Panc1 (cell line): Measurements from ENCODE around the gene WDR93. TPM values are rescaled to one million over a fixed set of nuclear protein-coding genes. Genes with fewer than 3 reads are reported as not detected.
A peak's percentile ranks its signal among the peaks of the same experiment; 100 is the strongest.

Experiments
- ATAC-seq: fragments of 200-7000 bp; cut with Tn5 transposase; 2 replicates; pipeline ENCODE4 v1.9.1; 2020; ENCODE audit warnings: mild to moderate bottlenecking, moderate library complexity
- BruUV-seq: library from RNA; stranded (reverse); fragments of 400-500 nt; replicated peaks from 2 replicates; lab custom pipeline; 2021; lab: Mats Ljungman, UMichigan
- CTCF ChIA-PET: fragments of 300-600 bp; sonication (Branson Sonifier 250); formaldehyde crosslinking; loops from one replicate; lab custom pipeline; 2022; ENCODE audit warnings: antibody characterized with exemption; lab: Charles Lee
- POLR2A ChIA-PET: fragments of 300-600 bp; sonication (Branson Sonifier 250); formaldehyde crosslinking; loops from one replicate; lab custom pipeline; 2022; ENCODE audit warnings: antibody characterized with exemption; lab: Charles Lee
- DNase-seq: peaks from one replicate; pipeline ENCODE4 v3.0.0-alpha.2; 2010; ENCODE audit warnings: low read depth, low spot score
- H3K27ac ChIP-seq: 2 replicates; pipeline ENCODE4 v1.5.1; 2011; ENCODE audit warnings: mild to moderate bottlenecking, low read length, inconsistent platforms
- H3K27me3 ChIP-seq: fragments of 200-500 bp; sonication (Bioruptor generic); 2 replicates; pipeline ENCODE4 v1.6.0; 2014; ENCODE audit warnings: low read length, inconsistent platforms; ENCODE audit not compliant: control insufficient read depth, insufficient read depth
- H3K36me3 ChIP-seq: fragments of 200-500 bp; sonication (Bioruptor generic); 2 replicates; pipeline ENCODE4 v1.5.1; 2014; ENCODE audit warnings: inconsistent platforms, mild to moderate bottlenecking, low read length, moderate library complexity; ENCODE audit not compliant: control insufficient read depth, insufficient read depth
- H3K4me1 ChIP-seq: 2 replicates; pipeline ENCODE4 v1.5.1; 2011; ENCODE audit warnings: inconsistent platforms, mild to moderate bottlenecking, low read length, moderate library complexity; ENCODE audit not compliant: control insufficient read depth, insufficient read depth
- H3K4me3 ChIP-seq, 2 experiments: 2 replicates each; pipeline ENCODE4 v1.5.1; 2011 to 2012; ENCODE audit warnings: low read depth in 2 of 2, low read length in 2 of 2, mild to moderate bottlenecking in 2 of 2, inconsistent platforms in 1 of 2, moderate library complexity in 1 of 2
- H3K9me3 ChIP-seq: fragments of 200-500 bp; sonication (Bioruptor generic); 2 replicates; pipeline ENCODE4 v1.5.1; 2014; ENCODE audit warnings: low read depth, mild to moderate bottlenecking, inconsistent platforms, low read length, moderate library complexity; ENCODE audit not compliant: control insufficient read depth, insufficient read depth
- CTCF ChIP-seq: fragments of 450-650 bp; IDR thresholded peaks from 2 replicates; pipeline ENCODE4 v1.5.1; 2017; ENCODE audit warnings: mild to moderate bottlenecking
- POLR2AphosphoS5 ChIP-seq: IDR thresholded peaks from 2 replicates; pipeline ENCODE4 v1.6.1; 2012; ENCODE audit warnings: mild to moderate bottlenecking, low read depth, low read length, moderate library complexity
- REST ChIP-seq, 2 experiments: IDR thresholded peaks; 2 replicates each; pipeline ENCODE4 v1.6.1; 2011 to 2012; ENCODE audit warnings: low read depth in 2 of 2, control low read depth in 1 of 2, low read length in 1 of 2, mild to moderate bottlenecking in 1 of 2, moderate library complexity in 1 of 2; ENCODE audit not compliant: insufficient read depth in 1 of 2
- SIN3A ChIP-seq: IDR thresholded peaks from 2 replicates; pipeline ENCODE4 v1.6.1; 2012; ENCODE audit warnings: low read depth, mild to moderate bottlenecking, low read length, moderate library complexity, borderline replicate concordance; ENCODE audit not compliant: insufficient read depth
- TCF7L2 ChIP-seq: IDR thresholded peaks from 2 replicates; pipeline ENCODE4 v1.6.1; 2011; ENCODE audit warnings: mild to moderate bottlenecking, low read depth, low read length, inconsistent platforms
- in situ Hi-C: cut with HindIII; loops from 2 replicates; pipeline ENCODE4 v1.10.0; 2016; ENCODE audit warnings: low sequenced_read_pairs, low pct_unique_long_range_greater_than_20kb
- intact Hi-C: fragments of 100-400 bp; cut with micrococcal nuclease; formaldehyde crosslinking; loops from one replicate; pipeline ENCODE4 v1.10.0; 2022; ENCODE audit not compliant: unreplicated experiment
- total RNA-seq: library from RNA; stranded (reverse); gene quantifications from one replicate; pipeline ENCODE4 v1.2.1, GENCODE V29; 2021; ENCODE audit not compliant: unreplicated experiment

WDR93 gene
- total RNA-seq, 1 experiment from 2014 or later = 0.18 TPM

GRCh38 chr15:89774492-89774891, 83.9 kb downstream of the WDR93 start:
- ATAC-seq = no peak
- no peaks in the 10 kb centered on the region; the same call in 1 of the 2 replicates for H3K4me1 ChIP-seq
- in situ Hi-C loops (no loop called here), intact Hi-C loops (no loop called here)
- BruUV-seq = no TSS peak
- H3K36me3 ChIP-seq = no peaks in the 10 kb centered on the region
- H3K27ac ChIP-seq = no peak overlapping the region
- POLR2A ChIA-PET = no interaction called here
- no peak overlapping the region for H3K4me3 ChIP-seq
- no peak for DNase-seq
- CTCF ChIA-PET = no interaction called here
- no peaks in the 10 kb centered on the region for H3K27me3 ChIP-seq
- no peak for TF ChIP-seq POLR2AphosphoS5
- TF ChIP-seq TCF7L2 = no peak
- TF ChIP-seq CTCF = no peak
- TF ChIP-seq SIN3A = no peak
- no peak for TF ChIP-seq REST (IDR thresholded peaks at IDR 0.05; ENCODE audit: insufficient read depth in 1 of 2, low read depth in 2 of 2, low read length in 1 of 2)
- no peaks in the 10 kb centered on the region for H3K9me3 ChIP-seq

GRCh38 chr15:89775815-89776214, 85.2 kb downstream of the WDR93 start:
- DNase-seq (no peak), ATAC-seq (no peak)
- Histone ChIP-seq H3K27ac (peak overlapping the region; percentile 74), H3K9me3 (no peaks in the 10 kb centered on the region), H3K4me3 (peak overlapping the region; percentile 41 to 47), H3K36me3 (no peaks in the 10 kb centered on the region), H3K27me3 (no peaks in the 10 kb centered on the region), H3K4me1 (no peaks in the 10 kb centered on the region; the same call in 1 of the 2 replicates)
- in situ Hi-C loops = no loop called here
- intact Hi-C loops = no loop called here
- POLR2A ChIA-PET = no interaction called here
- CTCF ChIA-PET = interaction anchor here (0.8 to 1.3 kb wide), 3 partner anchors 15 to 38 kb away, joined by 3 to 12 read pairs (median 4); no protein-coding TSS in a partner anchor
- BruUV-seq = no TSS peak
- no peak for TF ChIP-seq POLR2AphosphoS5
- no peak for TF ChIP-seq CTCF
- TF ChIP-seq SIN3A = no peak
